ENCODE results near the gene WHRN.

The WHRN gene

GRCh38 chr9:114515528-114515927 lies 10.3 kb upstream of the WHRN start:
- H3K9ac ChIP-seq, result no peak overlapping the region

GRCh38 chr9:114513959-114514267 lies 8.6 kb upstream of the WHRN start:
- Histone ChIP-seq H2AFZ (ENCODE audit: low read depth) (no peak overlapping the region), H3K4me3 (IDR thresholded peaks at IDR 0.05; ENCODE audit: insufficient read depth, low read depth, low read length) (no peak overlapping the region), H3K27me3 (ENCODE audit: insufficient read depth, low read depth) (no peaks in the 10 kb centered on the region), H3K4me1 (ENCODE audit: low read depth, poor library complexity, severe bottlenecking) (peaks cover 40% of the 10 kb centered on the region), H4K20me1 (ENCODE audit: insufficient read depth) (no peaks in the 10 kb centered on the region), H3K27ac (no peak overlapping the region), H3K79me2 (ENCODE audit: insufficient read depth, low read depth) (no peaks in the 10 kb centered on the region), H3K36me3 (ENCODE audit: insufficient read depth) (no peaks in the 10 kb centered on the region), H3K9ac (no peak overlapping the region), H3K4me2 (no peak overlapping the region)
- TF ChIP-seq CTCF (conservative IDR thresholded peaks at IDR 0.05; ENCODE audit: low read depth, low read length), result no peak

More at GRCh38 chr9:114515528-114515927, 10.3 kb upstream of the WHRN start:
- H3K36me3 ChIP-seq (ENCODE audit: insufficient read depth), result no peaks in the 10 kb centered on the region
- H3K27ac ChIP-seq, result no peak overlapping the region
- H3K4me1 ChIP-seq (ENCODE audit: low read depth, poor library complexity, severe bottlenecking), result peaks cover 34% of the 10 kb centered on the region
- no peak for TF ChIP-seq CTCF (conservative IDR thresholded peaks at IDR 0.05; ENCODE audit: low read depth, low read length)
- H2AFZ ChIP-seq (ENCODE audit: low read depth), result no peak overlapping the region
- no peak overlapping the region for H3K4me3 ChIP-seq (IDR thresholded peaks at IDR 0.05; ENCODE audit: insufficient read depth, low read depth, low read length)
- no peak overlapping the region for H3K4me2 ChIP-seq
- H4K20me1 ChIP-seq (ENCODE audit: insufficient read depth), result no peaks in the 10 kb centered on the region
- H3K79me2 ChIP-seq (ENCODE audit: insufficient read depth, low read depth), result no peaks in the 10 kb centered on the region
- no peaks in the 10 kb centered on the region for H3K27me3 ChIP-seq (ENCODE audit: insufficient read depth, low read depth)

- TF ChIP-seq CTCF (conservative IDR thresholded peaks at IDR 0.05; ENCODE audit: low read depth, low read length), result no peak
- Histone ChIP-seq H3K9ac (no peak overlapping the region), H4K20me1 (ENCODE audit: insufficient read depth) (no peaks in the 10 kb centered on the region), H2AFZ (ENCODE audit: low read depth) (no peak overlapping the region), H3K36me3 (ENCODE audit: insufficient read depth) (no peaks in the 10 kb centered on the region), H3K79me2 (ENCODE audit: insufficient read depth, low read depth) (no peaks in the 10 kb centered on the region), H3K27me3 (ENCODE audit: insufficient read depth, low read depth) (no peaks in the 10 kb centered on the region), H3K4me1 (ENCODE audit: low read depth, poor library complexity, severe bottlenecking) (peaks cover 34% of the 10 kb centered on the region), H3K4me3 (IDR thresholded peaks at IDR 0.05; ENCODE audit: insufficient read depth, low read depth, low read length) (no peak overlapping the region), H3K27ac (no peak overlapping the region), H3K4me2 (no peak overlapping the region)
Measured at GRCh38 chr9:114513055-114513958, 8.0 kb upstream of the WHRN start.

GRCh38 chr9:114511978-114512874 lies 7.0 kb upstream of the WHRN start:
- TF ChIP-seq CTCF (conservative IDR thresholded peaks at IDR 0.05; ENCODE audit: low read depth, low read length), result no peak
- H3K9ac ChIP-seq, result no peak overlapping the region
- H3K4me3 ChIP-seq (IDR thresholded peaks at IDR 0.05; ENCODE audit: insufficient read depth, low read depth, low read length), result no peak overlapping the region
- H3K4me1 ChIP-seq (ENCODE audit: low read depth, poor library complexity, severe bottlenecking), result peaks cover 33% of the 10 kb centered on the region
- H3K4me2 ChIP-seq, result no peak overlapping the region
- H2AFZ ChIP-seq (ENCODE audit: low read depth), result no peak overlapping the region
- no peaks in the 10 kb centered on the region for H3K27me3 ChIP-seq (ENCODE audit: insufficient read depth, low read depth)
- no peaks in the 10 kb centered on the region for H4K20me1 ChIP-seq (ENCODE audit: insufficient read depth)
- no peaks in the 10 kb centered on the region for H3K79me2 ChIP-seq (ENCODE audit: insufficient read depth, low read depth)
- no peaks in the 10 kb centered on the region for H3K36me3 ChIP-seq (ENCODE audit: insufficient read depth)
- no peak overlapping the region for H3K27ac ChIP-seq
